Measurements from ENCODE around the gene MED31. TPM values are rescaled to one million over a fixed set of nuclear protein-coding genes. Genes with fewer than 3 reads are reported as not detected.
A peak's percentile ranks its signal among the peaks of the same experiment; 100 is the strongest.

Gene MED31
- total and polyA plus RNA-seq, 2 of the 13 experiments (the other 11 are each of a cell fraction or from before 2014, with no cell fraction given) = 19.0 to 20.9 TPM

GRCh38 chr17:6684881-6685767, 33.7 kb upstream of the MED31 start (continued):
- TF ChIP-seq TFE3 (CRISPR knock-in tag; IDR thresholded peaks at IDR 0.05) (no peak), NR2C2 (CRISPR knock-in tag; IDR thresholded peaks at IDR 0.05; ENCODE audit: borderline replicate concordance) (no peak), ZNF44 (CRISPR knock-in tag; IDR thresholded peaks at IDR 0.05) (no peak), TP53 (CRISPR knock-in tag; conservative IDR thresholded peaks at IDR 0.05) (no peak), BRCA1 (CRISPR knock-in tag; IDR thresholded peaks at IDR 0.05) (no peak), NFATC3 (CRISPR knock-in tag; IDR thresholded peaks at IDR 0.05) (no peak), ZFP90 (CRISPR knock-in tag; IDR thresholded peaks at IDR 0.05; ENCODE audit: borderline replicate concordance) (no peak), TFDP1 (CRISPR knock-in tag; IDR thresholded peaks at IDR 0.05; ENCODE audit: borderline replicate concordance) (no peak), ONECUT2 (CRISPR knock-in tag; IDR thresholded peaks at IDR 0.05) (no peak), THRA (CRISPR knock-in tag; IDR thresholded peaks at IDR 0.05; ENCODE audit: borderline replicate concordance) (no peak), MAZ (IDR thresholded peaks at IDR 0.05; ENCODE audit: borderline replicate concordance, low read depth, low read length) (no peak), MAZ (CRISPR knock-in tag; IDR thresholded peaks at IDR 0.05; ENCODE audit: low read depth) (no peak), PRPF4 (IDR thresholded peaks at IDR 0.05; ENCODE audit: low read depth, low read length, poor library complexity, severe bottlenecking) (no peak), KAT7 (CRISPR knock-in tag; IDR thresholded peaks at IDR 0.05; ENCODE audit: borderline replicate concordance) (no peak), ZBED4 (CRISPR knock-in tag; IDR thresholded peaks at IDR 0.05; ENCODE audit: borderline replicate concordance) (no peak), RXRA (CRISPR knock-in tag; IDR thresholded peaks at IDR 0.05) (no peak), ZNF841 (CRISPR knock-in tag; IDR thresholded peaks at IDR 0.05; ENCODE audit: borderline replicate concordance) (no peak), SMARCC2 (IDR thresholded peaks at IDR 0.05) (no peak), POLR2AphosphoS5 (IDR thresholded peaks at IDR 0.05; ENCODE audit: low read depth, low read length) (peak; percentile 50; the same call in 1 of the 2 replicates), MYPOP (CRISPR knock-in tag; IDR thresholded peaks at IDR 0.05) (no peak)

Measured in HepG2 (cell line).